ENCODE data around the gene CRYBG1. TPM values are rescaled to one million over a fixed set of nuclear protein-coding genes. Genes with fewer than 3 reads are reported as not detected.

Gene CRYBG1
- total RNA-seq, 1 donor from 2014 or later, result 3.0 TPM

DNA sequence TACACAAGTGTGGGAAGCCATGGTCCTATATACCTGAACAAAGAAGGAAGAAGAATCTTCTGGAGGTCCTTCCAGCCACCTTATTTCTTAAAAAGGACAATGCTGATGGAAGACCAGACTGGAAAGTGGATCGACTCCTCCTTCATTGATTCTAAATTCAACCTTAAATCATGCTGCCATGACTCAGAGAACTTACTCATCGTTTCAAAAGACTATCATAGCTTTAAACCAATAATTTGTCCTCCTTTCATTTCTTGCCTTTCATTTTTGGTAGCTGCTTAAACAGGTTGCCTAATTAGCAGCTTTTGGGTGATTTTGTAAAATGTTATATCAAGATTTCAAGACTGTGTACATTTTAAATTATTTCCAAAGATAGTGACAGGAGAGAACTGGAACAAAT, 208.0 kb downstream of the CRYBG1 start:
- Mint-ChIP-seq H3K9me3 (ENCODE audit: low read depth) (no peaks in the 10 kb centered on the region), H3K4me3 (ENCODE audit: low read depth) (no peak overlapping the region), H3K4me1 (ENCODE audit: low read depth) (peaks cover 3% of the 10 kb centered on the region), H3K36me3 (ENCODE audit: insufficient read depth) (no peaks in the 10 kb centered on the region), H3K27me3 (no peaks in the 10 kb centered on the region), H3K27ac (no peak overlapping the region)
- TF ChIP-seq, protein P1, sequence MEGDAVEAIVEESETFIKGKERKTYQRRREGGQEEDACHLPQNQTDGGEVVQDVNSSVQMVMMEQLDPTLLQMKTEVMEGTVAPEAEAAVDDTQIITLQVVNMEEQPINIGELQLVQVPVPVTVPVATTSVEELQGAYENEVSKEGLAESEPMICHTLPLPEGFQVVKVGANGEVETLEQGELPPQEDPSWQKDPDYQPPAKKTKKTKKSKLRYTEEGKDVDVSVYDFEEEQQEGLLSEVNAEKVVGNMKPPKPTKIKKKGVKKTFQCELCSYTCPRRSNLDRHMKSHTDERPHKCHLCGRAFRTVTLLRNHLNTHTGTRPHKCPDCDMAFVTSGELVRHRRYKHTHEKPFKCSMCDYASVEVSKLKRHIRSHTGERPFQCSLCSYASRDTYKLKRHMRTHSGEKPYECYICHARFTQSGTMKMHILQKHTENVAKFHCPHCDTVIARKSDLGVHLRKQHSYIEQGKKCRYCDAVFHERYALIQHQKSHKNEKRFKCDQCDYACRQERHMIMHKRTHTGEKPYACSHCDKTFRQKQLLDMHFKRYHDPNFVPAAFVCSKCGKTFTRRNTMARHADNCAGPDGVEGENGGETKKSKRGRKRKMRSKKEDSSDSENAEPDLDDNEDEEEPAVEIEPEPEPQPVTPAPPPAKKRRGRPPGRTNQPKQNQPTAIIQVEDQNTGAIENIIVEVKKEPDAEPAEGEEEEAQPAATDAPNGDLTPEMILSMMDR (IDR thresholded peaks at IDR 0.05; ENCODE audit: unreplicated experiment), result no peak
- no peak for DNase-seq (ENCODE audit: low spot score, unreplicated experiment)

- DNase-seq (ENCODE audit: low spot score, unreplicated experiment), result no peak
- TF ChIP-seq, protein P1 (IDR thresholded peaks at IDR 0.05; ENCODE audit: unreplicated experiment), result no peak
- no peaks in the 10 kb centered on the region for H3K9me3 Mint-ChIP-seq (ENCODE audit: low read depth)
- H3K36me3 Mint-ChIP-seq (ENCODE audit: insufficient read depth), result no peaks in the 10 kb centered on the region
- H3K4me1 Mint-ChIP-seq (ENCODE audit: low read depth), result peaks cover 1% of the 10 kb centered on the region
- no peak overlapping the region for H3K27ac Mint-ChIP-seq
- no peak overlapping the region for H3K4me3 Mint-ChIP-seq (ENCODE audit: low read depth)
- H3K27me3 Mint-ChIP-seq, result no peaks in the 10 kb centered on the region
Measured at GRCh38 chr6:106569428-106569827, 208.9 kb downstream of the CRYBG1 start.

- TF ChIP-seq, protein P1 (IDR thresholded peaks at IDR 0.05; ENCODE audit: unreplicated experiment), result no peak
- H3K27ac Mint-ChIP-seq, result no peak overlapping the region
- H3K9me3 Mint-ChIP-seq (ENCODE audit: low read depth), result no peaks in the 10 kb centered on the region
Measured at GRCh38 chr6:106572436-106572835, 211.9 kb downstream of the CRYBG1 start.

GRCh38 chr6:106572875-106573585, 212.5 kb downstream of the CRYBG1 start:
- H3K4me1 Mint-ChIP-seq (ENCODE audit: low read depth), result peaks cover 5% of the 10 kb centered on the region
- no peak for DNase-seq (ENCODE audit: low spot score, unreplicated experiment)
- H3K4me3 Mint-ChIP-seq (ENCODE audit: low read depth), result no peak overlapping the region
- H3K27ac Mint-ChIP-seq, result no peak overlapping the region
- H3K27me3 Mint-ChIP-seq, result no peaks in the 10 kb centered on the region
- no peaks in the 10 kb centered on the region for H3K36me3 Mint-ChIP-seq (ENCODE audit: insufficient read depth)
- TF ChIP-seq, protein P1 (IDR thresholded peaks at IDR 0.05; ENCODE audit: unreplicated experiment), result no peak
- no peaks in the 10 kb centered on the region for H3K9me3 Mint-ChIP-seq (ENCODE audit: low read depth)

More at GRCh38 chr6:106572436-106572835, 211.9 kb downstream of the CRYBG1 start:
- Mint-ChIP-seq H3K36me3 (ENCODE audit: insufficient read depth) (no peaks in the 10 kb centered on the region), H3K4me3 (ENCODE audit: low read depth) (no peak overlapping the region), H3K27me3 (no peaks in the 10 kb centered on the region), H3K4me1 (ENCODE audit: low read depth) (peaks cover 5% of the 10 kb centered on the region)
- DNase-seq (ENCODE audit: low spot score, unreplicated experiment), result no peak

- peak overlapping the region; percentile 25 for H3K27ac Mint-ChIP-seq
- no peaks in the 10 kb centered on the region for H3K27me3 Mint-ChIP-seq
- H3K9me3 Mint-ChIP-seq (ENCODE audit: low read depth), result no peaks in the 10 kb centered on the region
- TF ChIP-seq, protein P1 (IDR thresholded peaks at IDR 0.05; ENCODE audit: unreplicated experiment), result no peak
- H3K4me3 Mint-ChIP-seq (ENCODE audit: low read depth), result no peak overlapping the region
- no peak for DNase-seq (ENCODE audit: low spot score, unreplicated experiment)
- H3K36me3 Mint-ChIP-seq (ENCODE audit: insufficient read depth), result no peaks in the 10 kb centered on the region
- peaks cover 5% of the 10 kb centered on the region for H3K4me1 Mint-ChIP-seq (ENCODE audit: low read depth)
Measured at GRCh38 chr6:106574741-106575458, 214.4 kb downstream of the CRYBG1 start.
